Hematopoietic multipotent progenitor cell treated with erythropoietin and hydrocortisone succinate and interleukin-3 and kit ligand, for 17 days (in vitro differentiated cells): Measurements from ENCODE around the gene DDX39A.
"Not testable (repeated sequence)": the region's sequence is repeated elsewhere in the genome, so short reads cannot be mapped to it uniquely, and the experiment has no call there.

Experiments used
- DNase-seq: peaks from one replicate; pipeline ENCODE4 v3.0.0-alpha.2; 2015; ENCODE audit warnings: low spot score

The DDX39A gene

GRCh38 chr19:14408491-14409145 lies 10.5 kb downstream of the DDX39A start:
- no peak for DNase-seq

- DNase-seq: no peak
Measured at GRCh38 chr19:14407605-14408484, 11.3 kb downstream of the DDX39A start.

GRCh38 chr19:14406645-14407401 lies 12.3 kb downstream of the DDX39A start:
- DNase-seq: no peak

GRCh38 chr19:14405758-14406644 lies 13.1 kb downstream of the DDX39A start:
- DNase-seq: peak; percentile 90

- no peak for DNase-seq
Measured at GRCh38 chr19:14405380-14405757, 13.8 kb downstream of the DDX39A start.

GRCh38 chr19:14404312-14404711 lies 14.8 kb downstream of the DDX39A start:
- DNase-seq: no peak

- not testable (repeated sequence) for DNase-seq
Measured at GRCh38 chr19:14403145-14403930, 15.8 kb downstream of the DDX39A start.

GRCh38 chr19:14402332-14403144 lies 16.6 kb downstream of the DDX39A start:
- no peak for DNase-seq

- DNase-seq: no peak
Measured at GRCh38 chr19:14401468-14402195, 17.5 kb downstream of the DDX39A start.

GRCh38 chr19:14400951-14401431 lies 18.1 kb downstream of the DDX39A start:
- no peak for DNase-seq

GRCh38 chr19:14397168-14397567 lies 22.0 kb downstream of the DDX39A start:
- DNase-seq: not testable (repeated sequence)

GRCh38 chr19:14396730-14397129 lies 22.4 kb downstream of the DDX39A start:
- not testable (repeated sequence) for DNase-seq

- no peak for DNase-seq
Measured at GRCh38 chr19:14395710-14396336, 23.3 kb downstream of the DDX39A start.

GRCh38 chr19:14395262-14395661 lies 23.9 kb downstream of the DDX39A start:
- no peak for DNase-seq

- no peak for DNase-seq
Measured at GRCh38 chr19:14394167-14394566, 25.0 kb downstream of the DDX39A start.

GRCh38 chr19:14393329-14393728 lies 25.8 kb downstream of the DDX39A start:
- no peak for DNase-seq

GRCh38 chr19:14391156-14391821 lies 27.9 kb downstream of the DDX39A start:
- no peak for DNase-seq

- no peak for DNase-seq
Measured at GRCh38 chr19:14390548-14390947, 28.6 kb downstream of the DDX39A start.
